Transverse colon (tissue), 4 donors: ENCODE measurements around the gene SPTB. TPM values are rescaled to one million over a fixed set of nuclear protein-coding genes. Genes with fewer than 3 reads are reported as not detected.

ENCODE experiments used
- DNase-seq: peaks from one replicate; pipeline ENCODE4 v3.0.0-alpha.2; 2019
- H3K27ac ChIP-seq, 4 donors: fragments of 200-600 bp; sonication (generic); 2 replicates each; pipeline ENCODE4 v1.5.1; 2016 to 2018; ENCODE audit warnings: inconsistent platforms in 4 of 4
- H3K27me3 ChIP-seq: fragments of 200-600 bp; sonication (generic); 2 replicates; pipeline ENCODE4 v1.5.1; 2017; ENCODE audit warnings: inconsistent platforms
- H3K36me3 ChIP-seq, 4 donors: fragments of 200-600 bp; sonication (generic); 2 replicates each; pipeline ENCODE4 v1.5.1; 2017 to 2019; ENCODE audit warnings: inconsistent platforms in 4 of 4
- H3K4me1 ChIP-seq, 4 donors: fragments of 200-600 bp; sonication (generic); 2 replicates each; pipeline ENCODE4 v1.5.1; 2017 to 2020; ENCODE audit warnings: inconsistent platforms in 4 of 4
- H3K4me3 ChIP-seq, 4 donors: fragments of 200-600 bp; sonication (generic); 1 replicate in 1 of 4; 2 replicates in 3 of 4; pipeline versions ENCODE4 v1.5.1 to v1.6.1; 2017 to 2019; ENCODE audit warnings: inconsistent platforms in 4 of 4
- H3K9me3 ChIP-seq, 2 donors: fragments of 200-600 bp; sonication (generic); 2 replicates each; pipeline ENCODE4 v1.5.1; 2017 to 2019; ENCODE audit warnings: inconsistent platforms in 2 of 2
- CTCF ChIP-seq, 5 experiments: fragments of 200-600 bp in 3 of 5; fragments of 450-650 bp in 2 of 5; sonication (generic) in 3 of 5; IDR thresholded peaks; 1 replicate in 2 of 5; 2 replicates in 3 of 5; pipeline ENCODE4 v1.5.1; 2016 to 2017; ENCODE audit warnings: antibody characterized with exemption in 5 of 5, inconsistent platforms in 3 of 5, mild to moderate bottlenecking in 2 of 5, moderate library complexity in 1 of 5
- EP300 ChIP-seq: sonication (generic); formaldehyde crosslinking; IDR thresholded peaks from one replicate; pipeline ENCODE4 v1.6.1; 2017; ENCODE audit warnings: antibody characterized with exemption, low read depth
- POLR2A ChIP-seq: fragments of 450-650 bp; IDR thresholded peaks from one replicate; pipeline ENCODE4 v1.6.1; 2016; ENCODE audit warnings: antibody characterized with exemption, mild to moderate bottlenecking, moderate library complexity
- POLR2AphosphoS5 ChIP-seq, 3 donors: sonication (generic); formaldehyde crosslinking; IDR thresholded peaks; one replicate each; pipeline ENCODE4 v1.6.1; 2016; ENCODE audit warnings: antibody characterized with exemption in 3 of 3
- WGBS, 2 donors: methylation state at CpG; one replicate each; pipeline ENCODE4 v1.1.5; 2018; ENCODE audit warnings: low coverage in 1 of 2; 5-methylcytosine and 5-hydroxymethylcytosine counted together
- in situ Hi-C, 4 donors: fragments of 200-750 bp; cut with MboI; loops; one replicate each; pipeline versions ENCODE4 v1.15.0 to v1.15.1; 2017; ENCODE audit warnings: low sequenced_read_pairs in 3 of 4, low pct_ligation_motif_present in 1 of 4, low pct_unique_long_range_greater_than_20kb in 1 of 4
- intact Hi-C: fragments of 100-400 bp; cut with DNase I; formaldehyde crosslinking; loops from one replicate; pipeline ENCODE4 v1.15.1; 2023; ENCODE audit warnings: low total_unique reads
- total RNA-seq, 4 donors: library from RNA; depleted of rRNA; stranded (reverse); fragments of >200 nt; gene quantifications; one replicate each; pipeline ENCODE4 v1.1.0, GENCODE V29; 2016

SPTB gene
- total RNA-seq, 4 donors from 2014 or later, result 0.20 to 0.96 (median 0.58) TPM

- in situ Hi-C loops, result no loop called here
- Histone ChIP-seq H3K27ac (no peak overlapping the region), H3K36me3 (no peaks in the 10 kb centered on the region), H3K4me3 (no peak overlapping the region), H3K27me3 (no peaks in the 10 kb centered on the region), H3K9me3 (no peaks in the 10 kb centered on the region), H3K4me1 (peaks cover 15 to 68% (median 58%) of the 10 kb centered on the region in 4 donors)
- 76 to 100% methylated on average over 1 of the region's 1 CpG for WGBS, 2 donors
- TF ChIP-seq POLR2A (no peak), CTCF (IDR thresholded peaks at IDR 0.05) (no peak), EP300 (no peak), POLR2AphosphoS5 (IDR thresholded peaks at IDR 0.05) (no peak)
- no peak for DNase-seq
- intact Hi-C loops, result no loop called here
Measured at GRCh38 chr14:64701660-64702059, 178.0 kb downstream of the SPTB start.

GRCh38 chr14:64700894-64701293, 178.8 kb downstream of the SPTB start:
- Histone ChIP-seq H3K27me3 (no peaks in the 10 kb centered on the region), H3K36me3 (no peaks in the 10 kb centered on the region), H3K4me1 (peaks cover 17 to 67% (median 57%) of the 10 kb centered on the region in 4 donors), H3K4me3 (no peak overlapping the region), H3K27ac (no peak overlapping the region), H3K9me3 (no peaks in the 10 kb centered on the region)
- in situ Hi-C loops, result no loop called here
- TF ChIP-seq CTCF (IDR thresholded peaks at IDR 0.05), result no peak
- intact Hi-C loops, result no loop called here
- WGBS, 2 donors, result 65% methylated on average over 3 to 4 of the region's 4 CpGs
- no peak for DNase-seq

- 71 to 77% methylated on average over 2 of the region's 2 CpGs for WGBS, 2 donors
- no peaks in the 10 kb centered on the region for H3K36me3 ChIP-seq
- H3K4me1 ChIP-seq, result peaks cover 17 to 64% (median 54%) of the 10 kb centered on the region in 4 donors
- no peak for TF ChIP-seq POLR2AphosphoS5 (IDR thresholded peaks at IDR 0.05)
- TF ChIP-seq EP300, result no peak
- TF ChIP-seq POLR2A, result no peak
- no peak for TF ChIP-seq CTCF (IDR thresholded peaks at IDR 0.05)
- H3K27ac ChIP-seq, result no peak overlapping the region
- H3K4me3 ChIP-seq, result no peak overlapping the region
- H3K9me3 ChIP-seq, result no peaks in the 10 kb centered on the region
- in situ Hi-C loops, result no loop called here
- DNase-seq, result no peak
- intact Hi-C loops, result no loop called here
- no peaks in the 10 kb centered on the region for H3K27me3 ChIP-seq
Measured at GRCh38 chr14:64700290-64700689, 179.4 kb downstream of the SPTB start.

- Histone ChIP-seq H3K4me1 (peaks cover 16 to 60% (median 52%) of the 10 kb centered on the region in 4 donors), H3K4me3 (no peak overlapping the region), H3K36me3 (no peaks in the 10 kb centered on the region), H3K27me3 (no peaks in the 10 kb centered on the region), H3K9me3 (no peaks in the 10 kb centered on the region), H3K27ac (peak overlapping the region; percentile 72 to 77 (median 76))
- intact Hi-C loops, result no loop called here
- TF ChIP-seq POLR2AphosphoS5 (IDR thresholded peaks at IDR 0.05) (peak in 1 of 3 donors; percentile 49), CTCF (IDR thresholded peaks at IDR 0.05) (peak in 1 of 5 experiments; percentile 2), POLR2A (no peak)
- in situ Hi-C loops, result no loop called here
- peak; percentile 80 for DNase-seq
- WGBS, 2 donors, result 0 to 34% methylated on average over 2 to 7 of the region's 7 CpGs
Measured at GRCh38 chr14:64698903-64699302, 180.8 kb downstream of the SPTB start.
